Measurements from ENCODE around the gene SLC9A9. TPM values are rescaled to one million over a fixed set of nuclear protein-coding genes. Genes with fewer than 3 reads are reported as not detected.

The SLC9A9 gene
- total RNA-seq, 2 donors from 2014 or later = 1.3 to 3.7 TPM

DNA sequence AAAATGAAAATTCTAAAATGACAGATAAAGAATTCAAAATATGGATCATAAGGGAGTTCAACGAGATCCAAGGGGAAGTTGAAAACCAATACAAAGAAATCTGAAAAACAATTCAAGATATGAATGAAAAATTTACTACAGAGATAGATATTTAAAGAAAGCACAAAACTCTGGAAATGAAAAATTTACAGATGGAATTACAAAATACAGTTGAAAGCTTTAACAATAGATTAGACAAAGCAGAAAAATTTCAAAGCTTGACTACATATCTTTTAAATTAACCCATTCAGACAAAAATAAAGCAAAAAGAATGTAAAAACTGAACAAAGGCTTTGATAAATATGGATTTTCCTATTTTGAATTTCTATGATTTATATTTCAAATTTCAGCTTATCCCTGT, 211.1 kb downstream of the SLC9A9 start:
- Histone ChIP-seq H3K4me1 (ENCODE audit: control insufficient read depth, insufficient read depth, low read length) (no peaks in the 10 kb centered on the region), H3K27me3 (ENCODE audit: control insufficient read depth, insufficient read depth, low read length, poor library complexity, severe bottlenecking) (no peaks in the 10 kb centered on the region), H3K4me3 (ENCODE audit: low read length) (peak overlapping the region; percentile 56), H3K27ac (ENCODE audit: low read depth, low read length) (no peak overlapping the region), H3K36me3 (ENCODE audit: control insufficient read depth, insufficient read depth, low read length) (no peaks in the 10 kb centered on the region), H3K9ac (ENCODE audit: extremely low read depth, low read length, poor library complexity, severe bottlenecking) (no peak overlapping the region), H3K9me3 (ENCODE audit: control insufficient read depth, low read length) (peaks cover 24% of the 10 kb centered on the region)
- TF ChIP-seq, protein P1, sequence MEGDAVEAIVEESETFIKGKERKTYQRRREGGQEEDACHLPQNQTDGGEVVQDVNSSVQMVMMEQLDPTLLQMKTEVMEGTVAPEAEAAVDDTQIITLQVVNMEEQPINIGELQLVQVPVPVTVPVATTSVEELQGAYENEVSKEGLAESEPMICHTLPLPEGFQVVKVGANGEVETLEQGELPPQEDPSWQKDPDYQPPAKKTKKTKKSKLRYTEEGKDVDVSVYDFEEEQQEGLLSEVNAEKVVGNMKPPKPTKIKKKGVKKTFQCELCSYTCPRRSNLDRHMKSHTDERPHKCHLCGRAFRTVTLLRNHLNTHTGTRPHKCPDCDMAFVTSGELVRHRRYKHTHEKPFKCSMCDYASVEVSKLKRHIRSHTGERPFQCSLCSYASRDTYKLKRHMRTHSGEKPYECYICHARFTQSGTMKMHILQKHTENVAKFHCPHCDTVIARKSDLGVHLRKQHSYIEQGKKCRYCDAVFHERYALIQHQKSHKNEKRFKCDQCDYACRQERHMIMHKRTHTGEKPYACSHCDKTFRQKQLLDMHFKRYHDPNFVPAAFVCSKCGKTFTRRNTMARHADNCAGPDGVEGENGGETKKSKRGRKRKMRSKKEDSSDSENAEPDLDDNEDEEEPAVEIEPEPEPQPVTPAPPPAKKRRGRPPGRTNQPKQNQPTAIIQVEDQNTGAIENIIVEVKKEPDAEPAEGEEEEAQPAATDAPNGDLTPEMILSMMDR (conservative IDR thresholded peaks at IDR 0.05) = no peak
- Mint-ChIP-seq H3K9me3 (peaks cover 2% of the 10 kb centered on the region), H3K27ac (no peak overlapping the region), H3K4me3 (no peak overlapping the region), H3K27me3 (ENCODE audit: insufficient read depth) (no peaks in the 10 kb centered on the region), H3K4me1 (peaks cover 3% of the 10 kb centered on the region), H3K36me3 (ENCODE audit: low read depth) (no peaks in the 10 kb centered on the region)
- no peak for DNase-seq
- 100% methylated on average over 1 of the region's 1 CpG; no CpG with 5 or more reads in 1 of the 2 experiments for WGBS, 2 experiments (ENCODE audit: insufficient coverage in 1 of 2, insufficient read length in 1 of 2)

- no peak overlapping the region for H3K27ac ChIP-seq (ENCODE audit: low read depth, low read length)
- H3K4me1 ChIP-seq (ENCODE audit: control insufficient read depth, insufficient read depth, low read length) = no peaks in the 10 kb centered on the region
- Mint-ChIP-seq H3K27ac (no peak overlapping the region), H3K36me3 (ENCODE audit: low read depth) (no peaks in the 10 kb centered on the region), H3K4me3 (no peak overlapping the region), H3K9me3 (peaks cover 2% of the 10 kb centered on the region), H3K27me3 (ENCODE audit: insufficient read depth) (no peaks in the 10 kb centered on the region), H3K4me1 (peaks cover 3% of the 10 kb centered on the region)
- peak; percentile 50 for DNase-seq
- H3K36me3 ChIP-seq (ENCODE audit: control insufficient read depth, insufficient read depth, low read length) = no peaks in the 10 kb centered on the region
- H3K9ac ChIP-seq (ENCODE audit: extremely low read depth, low read length, poor library complexity, severe bottlenecking) = no peak overlapping the region
- 83 to 86% methylated on average over 2 to 4 of the region's 4 CpGs for WGBS, 2 experiments (ENCODE audit: insufficient coverage in 1 of 2, insufficient read length in 1 of 2)
- no peak overlapping the region for H3K4me3 ChIP-seq (ENCODE audit: low read length)
- H3K9me3 ChIP-seq (ENCODE audit: control insufficient read depth, low read length) = peaks cover 24% of the 10 kb centered on the region
- TF ChIP-seq, protein P1 (conservative IDR thresholded peaks at IDR 0.05) = no peak
- no peaks in the 10 kb centered on the region for H3K27me3 ChIP-seq (ENCODE audit: control insufficient read depth, insufficient read depth, low read length, poor library complexity, severe bottlenecking)
These were observed 213.3 kb downstream of the SLC9A9 start for GRCh38 chr3:143634991-143635390.

DNA sequence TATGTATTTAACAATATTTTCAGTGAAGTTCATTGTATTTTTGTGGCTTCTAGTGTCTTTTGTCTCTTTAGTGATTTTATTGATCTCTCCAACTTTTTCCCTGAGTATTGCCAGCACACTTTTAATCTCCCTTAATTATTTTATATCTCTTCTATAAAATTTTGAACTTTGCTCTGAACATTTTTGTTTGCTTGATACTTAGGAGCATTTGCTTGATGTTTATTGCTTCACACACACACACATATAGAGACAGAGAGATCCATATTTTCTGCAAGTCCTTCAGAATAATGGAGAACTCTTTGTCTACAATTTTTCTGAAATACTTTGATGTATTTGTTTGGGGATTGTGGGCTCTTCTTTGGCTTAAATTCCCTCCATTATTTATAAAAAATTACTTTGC, 213.8 kb downstream of the SLC9A9 start:
- H3K36me3 ChIP-seq (ENCODE audit: control insufficient read depth, insufficient read depth, low read length) = no peaks in the 10 kb centered on the region
- no peak overlapping the region for H3K27ac Mint-ChIP-seq
- H3K27me3 ChIP-seq (ENCODE audit: control insufficient read depth, insufficient read depth, low read length, poor library complexity, severe bottlenecking) = no peaks in the 10 kb centered on the region
- no peak overlapping the region for H3K9ac ChIP-seq (ENCODE audit: extremely low read depth, low read length, poor library complexity, severe bottlenecking)
- no peaks in the 10 kb centered on the region for H3K4me1 ChIP-seq (ENCODE audit: control insufficient read depth, insufficient read depth, low read length)
- no peak for DNase-seq
- H3K27ac ChIP-seq (ENCODE audit: low read depth, low read length) = no peak overlapping the region
- H3K4me3 ChIP-seq (ENCODE audit: low read length) = no peak overlapping the region
- peaks cover 24% of the 10 kb centered on the region for H3K9me3 ChIP-seq (ENCODE audit: control insufficient read depth, low read length)
- peaks cover 2% of the 10 kb centered on the region for H3K9me3 Mint-ChIP-seq
- H3K27me3 Mint-ChIP-seq (ENCODE audit: insufficient read depth) = no peaks in the 10 kb centered on the region
- no peak overlapping the region for H3K4me3 Mint-ChIP-seq
- peaks cover 3% of the 10 kb centered on the region for H3K4me1 Mint-ChIP-seq
- TF ChIP-seq, protein P1 (conservative IDR thresholded peaks at IDR 0.05) = no peak
- no peaks in the 10 kb centered on the region for H3K36me3 Mint-ChIP-seq (ENCODE audit: low read depth)
